ENCODE measurements around the gene PIK3CB. TPM values are rescaled to one million over a fixed set of nuclear protein-coding genes. Genes with fewer than 3 reads are reported as not detected.

The PIK3CB gene
- total and polyA plus RNA-seq, 7 donors: 5.8 to 46.3 (median 18.1) TPM

GRCh38 chr3:138818185-138818860, 16.4 kb downstream of the PIK3CB start:
- peaks cover 2% of the 10 kb centered on the region for H3K4me1 ChIP-seq
- no peaks in the 10 kb centered on the region for H3K9me3 ChIP-seq
- ATAC-seq (no peak), DNase-seq (no peak)
- intact Hi-C loops (cut with DNase I): no loop called here
- H3K4me3 ChIP-seq: no peak overlapping the region
- H3K36me3 ChIP-seq (ENCODE audit: insufficient read depth in 1 of 2, low read depth in 1 of 2): no peaks in the 10 kb centered on the region
- H3K27ac ChIP-seq: no peak overlapping the region
- WGBS, 3 donors: 65 to 81% (median 76%) methylated on average over 1 of the region's 1 CpG
- TF ChIP-seq, protein P1, sequence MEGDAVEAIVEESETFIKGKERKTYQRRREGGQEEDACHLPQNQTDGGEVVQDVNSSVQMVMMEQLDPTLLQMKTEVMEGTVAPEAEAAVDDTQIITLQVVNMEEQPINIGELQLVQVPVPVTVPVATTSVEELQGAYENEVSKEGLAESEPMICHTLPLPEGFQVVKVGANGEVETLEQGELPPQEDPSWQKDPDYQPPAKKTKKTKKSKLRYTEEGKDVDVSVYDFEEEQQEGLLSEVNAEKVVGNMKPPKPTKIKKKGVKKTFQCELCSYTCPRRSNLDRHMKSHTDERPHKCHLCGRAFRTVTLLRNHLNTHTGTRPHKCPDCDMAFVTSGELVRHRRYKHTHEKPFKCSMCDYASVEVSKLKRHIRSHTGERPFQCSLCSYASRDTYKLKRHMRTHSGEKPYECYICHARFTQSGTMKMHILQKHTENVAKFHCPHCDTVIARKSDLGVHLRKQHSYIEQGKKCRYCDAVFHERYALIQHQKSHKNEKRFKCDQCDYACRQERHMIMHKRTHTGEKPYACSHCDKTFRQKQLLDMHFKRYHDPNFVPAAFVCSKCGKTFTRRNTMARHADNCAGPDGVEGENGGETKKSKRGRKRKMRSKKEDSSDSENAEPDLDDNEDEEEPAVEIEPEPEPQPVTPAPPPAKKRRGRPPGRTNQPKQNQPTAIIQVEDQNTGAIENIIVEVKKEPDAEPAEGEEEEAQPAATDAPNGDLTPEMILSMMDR (IDR thresholded peaks at IDR 0.05): no peak
- H3K27me3 ChIP-seq (ENCODE audit: insufficient read depth in 3 of 3, low read length in 2 of 3): no peaks in the 10 kb centered on the region

GRCh38 chr3:138817695-138818094, 17.0 kb downstream of the PIK3CB start:
- ATAC-seq: no peak
- 84 to 88% (median 85%) methylated on average over 3 of the region's 3 CpGs for WGBS, 3 donors
- no peaks in the 10 kb centered on the region for H3K9me3 ChIP-seq
- intact Hi-C loops (cut with DNase I): no loop called here
- no peaks in the 10 kb centered on the region for H3K27me3 ChIP-seq (ENCODE audit: insufficient read depth in 3 of 3, low read length in 2 of 3)
- no peak overlapping the region for H3K4me3 ChIP-seq
- no peaks in the 10 kb centered on the region for H3K4me1 ChIP-seq
- TF ChIP-seq, protein P1 (IDR thresholded peaks at IDR 0.05): no peak
- DNase-seq: no peak
- no peak overlapping the region for H3K27ac ChIP-seq
- H3K36me3 ChIP-seq (ENCODE audit: insufficient read depth in 1 of 2, low read depth in 1 of 2): no peaks in the 10 kb centered on the region

DNA sequence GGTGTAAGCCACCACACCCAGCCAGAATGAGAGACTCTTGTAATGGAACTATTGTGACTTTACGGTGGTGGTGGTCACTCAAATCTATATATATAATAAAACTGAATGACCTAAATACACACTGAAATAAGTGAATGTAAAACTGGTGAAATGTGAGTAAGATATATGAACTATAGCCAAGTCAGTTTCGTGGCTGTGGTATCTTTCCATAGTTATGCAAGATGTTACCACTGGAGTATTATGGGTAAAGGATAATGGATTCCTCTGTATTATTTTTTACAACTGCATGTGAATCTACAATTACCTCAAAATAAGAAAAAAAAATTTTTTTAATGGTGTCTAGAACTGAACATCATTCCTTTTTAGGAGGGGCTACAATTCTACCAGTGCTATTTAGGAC, 21.9 kb downstream of the PIK3CB start:
- Histone ChIP-seq H3K4me1 (no peaks in the 10 kb centered on the region), H3K36me3 (ENCODE audit: insufficient read depth in 1 of 2, low read depth in 1 of 2) (no peaks in the 10 kb centered on the region), H3K27me3 (ENCODE audit: insufficient read depth in 3 of 3, low read length in 2 of 3) (no peaks in the 10 kb centered on the region), H3K9me3 (no peaks in the 10 kb centered on the region), H3K27ac (no peak overlapping the region), H3K4me3 (no peak overlapping the region)
- intact Hi-C loops (cut with DNase I): no loop called here
- 64 to 90% (median 72%) methylated on average over 2 of the region's 2 CpGs for WGBS, 3 donors
- no peak for ATAC-seq
- no peak for DNase-seq
- TF ChIP-seq, protein P1 (IDR thresholded peaks at IDR 0.05): no peak

DNA sequence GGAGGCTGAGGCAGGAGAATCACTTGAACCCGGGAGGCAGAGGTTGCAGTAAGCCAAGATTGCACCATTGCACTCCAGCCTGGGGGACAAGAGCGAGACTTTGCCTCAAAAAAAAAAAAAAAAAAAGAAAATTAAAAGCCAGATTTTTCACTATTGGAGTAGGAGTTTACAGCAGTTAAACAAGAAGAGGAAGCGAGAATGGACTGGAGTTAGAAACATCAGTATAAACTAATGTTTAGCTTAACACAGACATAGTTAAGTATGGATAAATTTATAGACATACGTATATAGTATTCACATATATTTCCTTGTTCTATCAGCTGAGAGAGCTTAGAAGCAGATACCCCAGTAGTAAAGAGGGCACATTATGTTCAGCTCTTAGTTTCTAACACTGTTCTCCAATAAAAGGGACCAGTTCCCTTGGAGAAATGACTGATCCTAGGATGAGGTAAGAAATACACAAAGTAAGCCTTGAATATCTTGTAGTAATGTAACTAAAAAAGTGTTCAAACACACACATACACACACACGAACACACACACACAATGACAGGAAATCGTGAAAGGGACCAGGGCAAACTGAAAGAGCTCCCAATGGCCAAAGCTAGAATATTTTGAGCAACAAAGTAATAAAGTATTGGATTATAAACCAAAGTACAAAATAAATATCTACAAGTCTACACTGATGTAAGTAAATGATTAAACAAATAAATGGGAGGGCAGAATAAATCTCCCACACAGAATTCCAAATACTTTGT, 25.1 kb downstream of the PIK3CB start:
- no peak for ATAC-seq

More for the DNA sequence above, 25.1 kb downstream of the PIK3CB start:
- Histone ChIP-seq H3K36me3 (ENCODE audit: insufficient read depth in 1 of 2, low read depth in 1 of 2) (no peaks in the 10 kb centered on the region), H3K4me1 (no peaks in the 10 kb centered on the region), H3K27me3 (ENCODE audit: insufficient read depth in 3 of 3, low read length in 2 of 3) (no peaks in the 10 kb centered on the region), H3K4me3 (no peak overlapping the region), H3K27ac (no peak overlapping the region), H3K9me3 (no peaks in the 10 kb centered on the region)
- no peak for DNase-seq
- 86 to 94% (median 87%) methylated on average over 6 of the region's 6 CpGs for WGBS, 3 donors
- TF ChIP-seq, protein P1 (IDR thresholded peaks at IDR 0.05): no peak
- intact Hi-C loops (cut with DNase I): no loop called here

All from psoas muscle (tissue), 8 donors.